Testis (tissue), 2 donors: ENCODE measurements around the gene ENDOV.

Experiments used
- POLR2A ChIP-seq: fragments of 450-650 bp; IDR thresholded peaks from one replicate; pipeline ENCODE4 v1.6.1; 2017; ENCODE audit warnings: antibody characterized with exemption, mild to moderate bottlenecking, moderate library complexity
- TF ChIP-seq, protein P1 (sequence below), 3 experiments: fragments of 450-650 bp in 2 of 3; fragments of 200-600 bp in 1 of 3; sonication (generic) in 1 of 3; IDR thresholded peaks; one replicate each; pipeline ENCODE4 v1.5.1; 2016 to 2019; ENCODE audit warnings: antibody characterized with exemption in 3 of 3, mild to moderate bottlenecking in 2 of 3, moderate library complexity in 1 of 3

DNA sequence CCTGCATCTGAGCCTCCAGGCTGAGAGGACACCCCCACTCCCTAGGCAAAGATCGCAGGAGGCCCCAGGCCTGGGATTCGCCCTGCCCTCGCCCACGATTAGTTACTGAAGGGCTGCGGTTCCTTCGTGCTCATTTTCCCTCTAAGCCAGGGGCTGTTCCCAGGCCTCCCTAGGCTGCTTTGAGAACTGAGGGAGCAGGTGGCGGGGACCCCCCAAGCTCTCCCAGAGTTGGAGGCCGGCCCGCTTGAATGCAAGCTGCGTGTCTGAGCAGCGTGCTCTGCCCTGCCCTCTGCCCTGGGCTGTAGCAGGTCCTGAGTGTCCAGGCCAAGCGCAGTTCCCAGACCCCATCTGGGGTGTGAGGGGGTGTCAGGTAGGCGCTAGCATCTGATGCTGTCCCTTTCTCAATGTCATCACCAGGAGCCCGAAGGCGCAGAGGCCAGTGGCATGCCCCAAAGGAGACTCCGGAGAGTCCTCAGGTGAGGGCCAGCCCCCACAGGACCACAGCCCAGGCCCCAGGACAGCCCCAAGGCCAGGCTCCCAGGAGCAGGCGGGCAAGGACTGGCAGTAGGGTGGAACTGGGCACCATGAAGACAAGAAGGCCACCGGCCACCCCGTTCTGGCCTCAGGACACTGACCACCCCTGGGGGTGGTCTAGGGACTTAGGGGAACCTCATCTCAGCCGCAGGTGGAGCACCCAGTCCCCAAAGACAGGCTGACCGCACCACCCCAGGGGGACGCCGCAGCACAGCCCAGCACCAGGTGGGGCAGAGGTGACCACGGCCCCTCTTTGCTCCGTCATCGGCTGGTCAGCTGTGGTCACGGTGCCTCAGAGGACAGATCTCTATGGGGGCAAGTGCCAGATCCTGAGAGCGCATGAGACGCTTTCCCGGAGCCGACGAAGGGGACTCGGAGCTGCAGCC lies 14.6 kb downstream of the ENDOV start:
- TF ChIP-seq, protein P1, sequence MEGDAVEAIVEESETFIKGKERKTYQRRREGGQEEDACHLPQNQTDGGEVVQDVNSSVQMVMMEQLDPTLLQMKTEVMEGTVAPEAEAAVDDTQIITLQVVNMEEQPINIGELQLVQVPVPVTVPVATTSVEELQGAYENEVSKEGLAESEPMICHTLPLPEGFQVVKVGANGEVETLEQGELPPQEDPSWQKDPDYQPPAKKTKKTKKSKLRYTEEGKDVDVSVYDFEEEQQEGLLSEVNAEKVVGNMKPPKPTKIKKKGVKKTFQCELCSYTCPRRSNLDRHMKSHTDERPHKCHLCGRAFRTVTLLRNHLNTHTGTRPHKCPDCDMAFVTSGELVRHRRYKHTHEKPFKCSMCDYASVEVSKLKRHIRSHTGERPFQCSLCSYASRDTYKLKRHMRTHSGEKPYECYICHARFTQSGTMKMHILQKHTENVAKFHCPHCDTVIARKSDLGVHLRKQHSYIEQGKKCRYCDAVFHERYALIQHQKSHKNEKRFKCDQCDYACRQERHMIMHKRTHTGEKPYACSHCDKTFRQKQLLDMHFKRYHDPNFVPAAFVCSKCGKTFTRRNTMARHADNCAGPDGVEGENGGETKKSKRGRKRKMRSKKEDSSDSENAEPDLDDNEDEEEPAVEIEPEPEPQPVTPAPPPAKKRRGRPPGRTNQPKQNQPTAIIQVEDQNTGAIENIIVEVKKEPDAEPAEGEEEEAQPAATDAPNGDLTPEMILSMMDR (IDR thresholded peaks at IDR 0.05), result no peak
- TF ChIP-seq POLR2A, result no peak
